ENCODE data around the gene MT1HL1.

GRCh38 chr1:236989290-236990051 is 14.8 kb downstream of the MT1HL1 start:
- TF ChIP-seq CTCF (IDR thresholded peaks at IDR 0.05; ENCODE audit: insufficient read depth, low read length) (no peak), REST (IDR thresholded peaks at IDR 0.05; ENCODE audit: insufficient replicate concordance, low read depth) (no peak), GABPA (IDR thresholded peaks at IDR 0.05; ENCODE audit: low read depth) (no peak), POLR2AphosphoS5 (IDR thresholded peaks at IDR 0.05; ENCODE audit: low read depth) (no peak), SPI1 (IDR thresholded peaks at IDR 0.05; ENCODE audit: borderline replicate concordance, low read depth) (no peak)
